Measurements from ENCODE around the gene PCDHA6.
"Not testable (repeated sequence)": the region's sequence is repeated elsewhere in the genome, so short reads cannot be mapped to it uniquely, and the experiment has no call there.

Gene PCDHA6

DNA sequence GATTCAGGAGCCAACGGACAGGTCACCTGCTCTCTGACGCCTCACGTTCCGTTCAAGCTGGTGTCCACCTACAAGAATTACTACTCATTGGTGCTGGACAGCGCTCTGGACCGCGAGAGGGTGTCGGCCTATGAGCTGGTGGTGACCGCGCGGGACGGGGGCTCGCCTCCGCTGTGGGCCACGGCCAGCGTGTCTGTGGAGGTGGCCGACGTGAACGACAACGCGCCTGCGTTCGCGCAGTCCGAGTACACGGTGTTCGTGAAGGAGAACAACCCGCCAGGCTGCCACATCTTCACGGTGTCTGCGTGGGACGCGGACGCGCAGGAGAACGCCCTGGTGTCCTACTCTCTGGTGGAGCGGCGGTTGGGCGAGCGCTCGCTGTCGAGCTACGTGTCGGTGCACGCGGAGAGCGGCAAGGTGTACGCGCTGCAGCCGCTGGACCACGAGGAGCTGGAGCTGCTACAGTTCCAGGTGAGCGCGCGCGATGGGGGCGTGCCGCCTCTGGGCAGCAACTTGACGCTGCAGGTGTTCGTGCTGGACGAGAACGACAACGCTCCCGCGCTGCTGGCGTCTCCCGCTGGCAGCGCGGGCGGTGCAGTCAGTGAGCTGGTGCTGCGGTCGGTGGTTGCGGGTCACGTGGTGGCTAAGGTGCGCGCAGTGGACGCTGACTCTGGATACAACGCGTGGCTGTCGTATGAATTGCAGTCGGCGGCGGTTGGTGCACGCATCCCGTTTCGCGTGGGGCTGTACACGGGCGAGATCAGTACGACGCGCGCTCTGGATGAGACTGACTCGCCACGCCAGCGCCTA is 29.6 kb downstream of the PCDHA6 start:
- no peak for DNase-seq (ENCODE audit: low read depth in 2 of 2)

DNA sequence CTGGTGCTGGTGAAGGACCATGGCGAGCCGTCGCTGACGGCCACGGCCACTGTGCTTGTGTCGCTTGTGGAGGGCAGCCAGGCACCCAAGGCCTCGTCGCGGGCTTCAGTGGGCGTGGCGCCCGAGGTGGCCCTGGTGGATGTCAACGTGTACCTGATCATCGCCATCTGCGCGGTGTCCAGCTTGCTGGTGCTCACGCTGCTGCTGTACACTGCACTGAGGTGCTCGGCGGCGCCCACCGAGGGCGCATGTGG is 30.2 kb downstream of the PCDHA6 start:
- no peak for DNase-seq (ENCODE audit: low read depth in 2 of 2)

DNA sequence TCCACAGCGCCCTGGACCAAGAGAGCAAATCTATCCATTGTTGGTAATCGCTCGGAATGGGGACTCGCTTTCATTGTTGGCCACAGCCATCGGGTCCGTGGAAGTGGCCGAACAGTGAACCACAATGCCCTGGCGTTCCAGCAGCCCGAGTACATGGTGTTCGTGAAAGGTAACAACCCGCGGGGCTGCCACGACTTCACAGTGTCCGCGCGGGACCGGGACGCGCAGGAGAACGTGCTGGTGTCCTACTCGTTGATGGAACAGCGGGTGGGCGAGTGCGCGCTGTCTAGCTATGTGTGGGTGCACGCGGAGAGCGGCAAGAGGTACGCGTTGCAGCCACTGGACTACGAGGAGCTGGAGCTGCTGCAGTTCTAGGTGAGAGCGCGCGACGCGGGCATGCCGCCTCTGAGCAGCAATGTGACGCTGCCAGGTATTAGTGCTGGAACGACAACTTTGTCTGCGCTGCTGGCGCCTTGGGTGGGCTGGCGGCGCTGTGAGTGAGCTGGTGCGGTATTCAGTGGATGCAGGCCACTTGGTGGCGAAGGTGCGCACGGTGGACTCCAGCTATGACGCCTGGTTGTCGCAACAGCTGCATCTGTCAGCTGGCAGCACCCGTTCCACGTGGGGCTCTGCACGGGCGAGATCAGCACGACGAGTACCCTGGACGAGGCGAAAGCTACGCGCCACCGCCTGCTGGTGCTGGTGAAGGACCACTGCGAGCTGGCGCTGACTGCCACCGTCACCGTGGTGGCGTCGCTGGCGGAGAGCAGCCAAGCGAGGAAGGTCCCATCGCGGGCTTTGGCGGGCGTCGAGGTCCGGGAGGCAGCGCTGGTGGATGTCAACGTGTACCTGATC is 34.9 kb downstream of the PCDHA6 start:
- DNase-seq (ENCODE audit: low read depth in 2 of 2) = no peak

DNA sequence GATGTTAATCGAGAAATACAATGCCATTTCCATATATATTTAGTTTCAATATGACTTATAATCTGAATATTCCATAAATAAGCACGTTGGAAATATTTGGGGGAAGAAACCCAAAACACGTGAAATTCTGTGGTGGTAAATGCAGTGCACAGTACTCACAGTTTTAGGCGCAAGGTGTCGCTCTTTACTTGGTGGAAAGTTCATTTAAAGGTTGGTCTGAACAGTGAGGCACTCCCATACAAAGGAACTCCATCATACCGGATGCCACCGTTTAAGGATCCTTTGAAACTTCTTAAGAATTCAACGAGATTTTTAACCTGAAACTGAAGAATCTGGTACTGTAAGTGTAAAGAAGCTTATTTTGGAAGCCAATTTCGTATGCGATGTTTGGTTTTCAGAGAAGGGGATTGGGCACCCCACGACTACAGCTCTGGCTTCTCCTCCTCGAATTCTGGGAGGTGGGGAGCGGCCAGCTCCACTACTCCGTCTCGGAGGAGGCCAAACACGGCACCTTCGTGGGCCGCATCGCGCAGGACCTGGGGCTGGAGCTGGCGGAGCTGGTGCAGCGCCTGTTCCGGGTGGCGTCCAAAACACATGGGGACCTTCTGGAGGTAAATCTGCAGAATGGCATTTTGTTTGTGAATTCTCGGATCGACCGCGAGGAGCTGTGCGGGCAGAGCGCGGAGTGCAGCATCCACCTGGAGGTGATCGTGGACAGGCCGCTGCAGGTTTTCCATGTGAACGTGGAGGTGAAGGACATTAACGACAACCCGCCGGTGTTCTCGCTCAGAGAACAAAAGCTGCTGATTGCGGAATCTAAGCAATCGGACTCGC is 41.2 kb downstream of the PCDHA6 start, which contains the start of gene PCDHA11:
TSS of gene PCDHA11 (plus strand) at position 237 of the 834 bp plus-strand sequence. CDS start at position 384, 147 bp downstream.
- no peak for DNase-seq (ENCODE audit: low read depth in 2 of 2)

DNA sequence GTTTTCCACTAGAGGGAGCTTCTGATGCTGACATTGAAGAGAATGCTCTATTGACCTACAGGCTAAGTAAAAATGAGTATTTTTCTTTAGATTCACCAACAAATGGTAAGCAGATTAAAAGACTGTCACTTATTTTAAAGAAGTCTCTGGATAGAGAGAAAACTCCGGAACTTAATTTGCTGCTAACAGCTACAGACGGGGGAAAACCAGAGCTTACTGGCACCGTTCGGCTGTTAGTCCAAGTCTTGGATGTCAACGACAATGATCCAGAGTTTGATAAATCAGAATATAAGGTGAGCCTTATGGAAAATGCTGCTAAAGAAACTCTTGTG is 41.8 kb downstream of the PCDHA6 start:
- no peak for DNase-seq (ENCODE audit: low read depth in 2 of 2)

DNA sequence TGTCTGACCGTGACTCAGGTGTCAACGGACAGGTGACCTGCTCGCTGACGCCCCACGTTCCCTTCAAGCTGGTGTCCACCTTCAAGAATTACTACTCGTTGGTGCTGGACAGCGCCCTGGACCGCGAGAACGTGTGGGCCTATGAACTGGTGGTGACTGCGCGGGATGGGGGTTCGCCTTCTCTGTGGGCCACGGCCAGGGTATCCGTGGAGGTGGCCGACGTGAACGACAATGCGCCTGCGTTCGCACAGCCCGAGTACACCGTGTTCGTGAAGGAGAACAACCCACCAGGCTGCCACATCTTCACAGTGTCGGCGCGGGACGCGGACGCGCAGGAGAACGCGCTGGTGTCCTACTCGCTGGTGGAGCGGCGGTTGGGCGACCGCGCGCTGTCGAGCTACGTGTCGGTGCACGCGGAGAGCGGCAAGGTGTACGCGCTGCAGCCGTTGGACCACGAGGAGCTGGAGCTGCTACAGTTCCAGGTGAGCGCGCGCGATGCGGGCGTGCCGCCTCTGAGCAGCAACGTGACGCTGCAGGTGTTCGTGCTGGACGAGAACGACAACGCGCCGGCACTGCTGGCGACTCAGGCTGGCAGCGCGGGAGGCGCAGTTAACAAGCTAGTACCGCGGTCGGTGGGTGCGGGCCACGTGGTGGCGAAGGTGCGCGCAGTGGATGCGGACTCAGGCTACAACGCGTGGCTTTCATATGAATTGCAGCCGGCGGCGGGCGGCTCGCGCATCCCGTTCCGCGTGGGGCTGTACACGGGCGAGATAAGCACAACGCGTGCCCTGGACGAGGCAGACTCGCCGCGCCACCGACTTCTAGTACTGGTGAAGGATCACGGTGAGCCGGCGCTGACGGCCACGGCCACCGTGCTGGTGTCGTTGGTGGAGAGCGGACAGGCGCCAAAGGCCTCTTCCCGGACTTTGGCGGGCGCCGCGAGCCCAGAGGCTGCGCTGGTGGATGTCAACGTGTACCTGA is 42.8 kb downstream of the PCDHA6 start:
- no peak for DNase-seq (ENCODE audit: low read depth in 2 of 2)

DNA sequence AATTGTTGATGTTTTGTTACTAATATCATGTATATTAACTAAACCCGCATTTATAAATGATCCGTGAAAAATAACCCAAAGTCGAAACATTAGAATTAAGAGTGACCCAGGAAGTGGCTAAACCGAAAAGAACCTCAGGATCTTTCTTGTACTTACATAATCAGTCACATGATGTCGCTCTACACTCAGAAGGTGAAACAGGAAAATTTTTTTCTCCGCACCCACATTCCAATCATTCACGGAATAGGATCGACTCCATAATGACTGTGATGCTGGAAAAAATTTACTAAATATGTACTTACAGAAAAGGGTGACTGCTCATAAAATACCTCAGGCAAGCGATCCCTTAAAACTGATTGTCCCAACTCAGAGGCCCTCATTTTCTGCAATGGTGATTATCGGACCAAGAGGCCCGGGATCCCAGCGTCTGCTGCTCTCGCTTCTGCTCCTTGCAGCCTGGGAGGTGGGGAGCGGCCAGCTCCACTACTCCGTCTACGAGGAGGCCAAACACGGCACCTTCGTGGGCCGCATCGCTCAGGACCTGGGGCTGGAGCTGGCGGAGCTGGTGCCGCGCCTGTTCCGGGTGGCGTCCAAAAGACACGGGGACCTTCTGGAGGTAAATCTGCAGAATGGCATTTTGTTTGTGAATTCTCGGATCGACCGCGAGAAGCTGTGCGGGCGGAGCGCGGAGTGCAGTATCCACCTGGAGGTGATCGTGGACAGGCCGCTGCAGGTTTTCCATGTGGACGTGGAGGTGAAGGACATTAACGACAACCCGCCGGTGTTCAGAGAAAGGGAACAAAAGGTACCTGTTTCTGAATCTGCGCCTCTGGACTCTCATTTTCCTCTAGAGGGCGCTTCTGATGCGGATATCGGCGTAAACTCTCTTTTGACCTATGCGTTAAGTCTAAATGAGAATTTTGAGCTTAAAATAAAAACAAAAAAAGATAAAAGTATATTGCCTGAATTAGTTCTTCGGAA is 47.6 kb downstream of the PCDHA6 start, which contains the start of gene PCDHA12:
TSS of gene PCDHA12 (plus strand) at position 224 of the 981 bp plus-strand sequence. CDS start at position 389, 165 bp downstream.
- DNase-seq (ENCODE audit: low read depth in 2 of 2) = no peak

DNA sequence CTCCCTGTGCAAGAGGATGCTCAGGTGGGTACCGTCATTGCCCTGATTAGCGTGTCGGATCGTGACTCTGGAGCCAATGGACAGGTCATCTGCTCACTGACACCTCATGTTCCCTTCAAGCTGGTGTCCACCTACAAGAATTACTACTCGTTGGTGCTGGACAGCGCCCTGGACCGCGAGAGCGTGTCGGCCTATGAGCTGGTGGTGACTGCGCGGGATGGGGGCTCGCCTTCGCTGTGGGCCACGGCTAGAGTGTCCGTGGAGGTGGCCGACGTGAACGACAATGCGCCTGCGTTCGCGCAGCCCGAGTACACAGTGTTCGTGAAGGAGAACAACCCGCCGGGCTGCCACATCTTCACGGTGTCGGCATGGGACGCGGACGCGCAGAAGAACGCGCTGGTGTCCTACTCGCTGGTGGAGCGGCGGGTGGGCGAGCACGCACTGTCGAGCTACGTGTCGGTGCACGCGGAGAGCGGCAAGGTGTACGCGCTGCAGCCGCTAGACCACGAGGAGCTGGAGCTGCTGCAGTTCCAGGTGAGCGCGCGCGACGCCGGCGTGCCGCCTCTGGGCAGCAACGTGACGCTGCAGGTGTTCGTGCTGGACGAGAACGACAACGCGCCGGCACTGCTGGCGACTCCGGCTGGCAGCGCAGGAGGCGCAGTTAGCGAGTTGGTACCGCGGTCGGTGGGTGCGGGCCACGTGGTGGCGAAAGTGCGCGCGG is 48.9 kb downstream of the PCDHA6 start:
- DNase-seq (ENCODE audit: low read depth in 2 of 2) = not testable (repeated sequence)

DNA sequence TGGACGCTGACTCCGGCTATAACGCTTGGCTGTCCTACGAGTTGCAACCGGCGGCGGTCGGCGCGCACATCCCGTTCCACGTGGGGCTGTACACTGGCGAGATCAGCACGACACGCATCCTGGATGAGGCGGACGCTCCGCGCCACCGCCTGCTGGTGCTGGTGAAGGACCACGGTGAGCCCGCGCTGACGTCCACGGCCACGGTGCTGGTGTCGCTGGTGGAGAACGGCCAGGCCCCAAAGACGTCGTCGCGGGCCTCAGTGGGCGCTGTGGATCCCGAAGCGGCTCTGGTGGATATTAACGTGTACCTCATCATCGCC is 49.5 kb downstream of the PCDHA6 start:
- DNase-seq (ENCODE audit: low read depth in 2 of 2) = no peak
